ENCODE measurements around the gene MYMX. TPM values are rescaled to one million over a fixed set of nuclear protein-coding genes. Genes with fewer than 3 reads are reported as not detected.

MYMX gene
- total RNA-seq, 2 experiments from 2014 or later: not detected

GRCh38 chr6:44219053-44219814 is 2.5 kb downstream of the MYMX start:
- Mint-ChIP-seq H3K27me3 (peaks cover 11% of the 10 kb centered on the region), H3K9me3 (no peaks in the 10 kb centered on the region), H3K4me3 (peak overlapping the region; percentile 60), H3K4me1 (peaks cover 23% of the 10 kb centered on the region), H3K36me3 (no peaks in the 10 kb centered on the region), H3K27ac (no peak overlapping the region)
- peak; percentile 56 for DNase-seq
- POLR2A ChIA-PET: interaction anchor here (1.3 kb wide), 1 partner anchor 27 kb away, joined by 4 read pairs; the partner anchor contains the start of gene HSP90AB1
- no peak for ATAC-seq (ENCODE audit: low read depth)

GRCh38 chr6:44219815-44220784 is 3.4 kb downstream of the MYMX start:
- no peak overlapping the region for H3K4me3 Mint-ChIP-seq
- ATAC-seq (ENCODE audit: low read depth): no peak
- no peaks in the 10 kb centered on the region for H3K36me3 Mint-ChIP-seq
- peaks cover 31% of the 10 kb centered on the region for H3K4me1 Mint-ChIP-seq
- POLR2A ChIA-PET: interaction anchor here (0.6 to 1.3 kb wide), 2 partner anchors 27 to 42 kb away, joined by 4 read pairs; partner anchors contain the start of gene HSP90AB1
- H3K27me3 Mint-ChIP-seq: peaks cover 11% of the 10 kb centered on the region
- no peaks in the 10 kb centered on the region for H3K9me3 Mint-ChIP-seq
- no peak for DNase-seq
- no peak overlapping the region for H3K27ac Mint-ChIP-seq

GRCh38 chr6:44220913-44221290 is 4.2 kb downstream of the MYMX start:
- ATAC-seq (ENCODE audit: low read depth): no peak
- H3K27ac Mint-ChIP-seq: peak overlapping the region; percentile 12
- no peaks in the 10 kb centered on the region for H3K9me3 Mint-ChIP-seq
- peaks cover 35% of the 10 kb centered on the region for H3K4me1 Mint-ChIP-seq
- no peak overlapping the region for H3K4me3 Mint-ChIP-seq
- no peak for DNase-seq
- POLR2A ChIA-PET: interaction anchor here (0.6 to 5.6 kb wide), 2 partner anchors 26 to 43 kb away, joined by 4 to 44 read pairs; partner anchors contain the start of gene HSP90AB1
- H3K27me3 Mint-ChIP-seq: peaks cover 11% of the 10 kb centered on the region
- no peaks in the 10 kb centered on the region for H3K36me3 Mint-ChIP-seq

- Mint-ChIP-seq H3K4me3 (no peak overlapping the region), H3K9me3 (no peaks in the 10 kb centered on the region), H3K36me3 (no peaks in the 10 kb centered on the region), H3K4me1 (peaks cover 37% of the 10 kb centered on the region), H3K27me3 (peaks cover 11% of the 10 kb centered on the region), H3K27ac (peak overlapping the region; percentile 12)
- DNase-seq (peak; percentile 80), ATAC-seq (ENCODE audit: low read depth) (peak; percentile 65)
- POLR2A ChIA-PET: interaction anchor here (5.6 kb wide), 1 partner anchor 26 kb away, joined by 44 read pairs; the partner anchor contains the start of gene HSP90AB1
Observed at GRCh38 chr6:44221291-44221960, 4.7 kb downstream of the MYMX start.

GRCh38 chr6:44221961-44222335 is 5.2 kb downstream of the MYMX start:
- Mint-ChIP-seq H3K9me3 (no peaks in the 10 kb centered on the region), H3K4me3 (no peak overlapping the region), H3K27ac (no peak overlapping the region), H3K27me3 (peaks cover 11% of the 10 kb centered on the region), H3K36me3 (no peaks in the 10 kb centered on the region), H3K4me1 (peaks cover 40% of the 10 kb centered on the region)
- DNase-seq (no peak), ATAC-seq (ENCODE audit: low read depth) (no peak)
- POLR2A ChIA-PET: interaction anchor here (5.6 kb wide), 1 partner anchor 25 kb away, joined by 44 read pairs; the partner anchor contains the start of gene HSP90AB1

- Mint-ChIP-seq H3K9me3 (no peaks in the 10 kb centered on the region), H3K36me3 (no peaks in the 10 kb centered on the region), H3K4me3 (peak overlapping the region; percentile 83), H3K27ac (peak overlapping the region; percentile 85), H3K27me3 (peaks cover 11% of the 10 kb centered on the region), H3K4me1 (peaks cover 40% of the 10 kb centered on the region)
- DNase-seq: no peak
- no peak for ATAC-seq (ENCODE audit: low read depth)
- POLR2A ChIA-PET: interaction anchor here (0.6 to 5.6 kb wide), 4 partner anchors 11 to 24 kb away, joined by 4 to 44 read pairs (median 8); partner anchors contain the start of gene HSP90AB1
Observed at GRCh38 chr6:44222486-44223318, 6.0 kb downstream of the MYMX start.

- no peaks in the 10 kb centered on the region for H3K36me3 Mint-ChIP-seq
Observed at GRCh38 chr6:44223319-44224028, 6.7 kb downstream of the MYMX start, which contains the start of gene SLC29A1. TSS of gene SLC29A1 (plus strand) at chr6:44223595. CDS start at chr6:44227314, 3,719 bp downstream.

GRCh38 chr6:44224029-44224964 is 7.6 kb downstream of the MYMX start:
- Mint-ChIP-seq H3K4me3 (peak overlapping the region; percentile 83), H3K4me1 (peaks cover 38% of the 10 kb centered on the region), H3K27ac (peak overlapping the region; percentile 70), H3K27me3 (no peaks in the 10 kb centered on the region), H3K9me3 (no peaks in the 10 kb centered on the region), H3K36me3 (no peaks in the 10 kb centered on the region)
- peak; percentile 44 for DNase-seq
- POLR2A ChIA-PET: interaction anchor here (0.7 to 5.6 kb wide), 7 partner anchors 10 to 994 kb away, joined by 3 to 44 read pairs (median 4); partner anchors contain the start of gene HSP90AB1
- ATAC-seq (ENCODE audit: low read depth): no peak

More at GRCh38 chr6:44223319-44224028, 6.7 kb downstream of the MYMX start, which contains the start of gene SLC29A1:
- ATAC-seq (ENCODE audit: low read depth) (peak; percentile 79), DNase-seq (peak; percentile 86)
- POLR2A ChIA-PET: interaction anchor here (0.6 to 5.6 kb wide), 6 partner anchors 11 to 30 kb away, joined by 4 to 44 read pairs (median 6); partner anchors contain the start of gene HSP90AB1
- Mint-ChIP-seq H3K9me3 (no peaks in the 10 kb centered on the region), H3K27ac (peak within 1 kb of the TSS; percentile 85), H3K27me3 (peaks cover 6% of the 10 kb centered on the region), H3K4me3 (peak within 1 kb of the TSS; percentile 83), H3K4me1 (peaks cover 40% of the 10 kb centered on the region)

- peaks cover 38% of the 10 kb centered on the region for H3K4me1 Mint-ChIP-seq
- H3K9me3 Mint-ChIP-seq: no peaks in the 10 kb centered on the region
- no peaks in the 10 kb centered on the region for H3K27me3 Mint-ChIP-seq
- ATAC-seq (ENCODE audit: low read depth): no peak
- no peak for DNase-seq
- POLR2A ChIA-PET: interaction anchor here (0.7 to 5.6 kb wide), 6 partner anchors 9 to 995 kb away, joined by 3 to 44 read pairs (median 6); partner anchors contain the start of gene HSP90AB1
- H3K27ac Mint-ChIP-seq: no peak overlapping the region
- no peaks in the 10 kb centered on the region for H3K36me3 Mint-ChIP-seq
- peak overlapping the region; percentile 83 for H3K4me3 Mint-ChIP-seq
Observed at GRCh38 chr6:44224965-44225305, 8.2 kb downstream of the MYMX start.

GRCh38 chr6:44225579-44226325 is 9.0 kb downstream of the MYMX start:
- DNase-seq: no peak
- Mint-ChIP-seq H3K27ac (no peak overlapping the region), H3K9me3 (no peaks in the 10 kb centered on the region), H3K4me1 (peaks cover 38% of the 10 kb centered on the region), H3K36me3 (peaks cover under 1% of the 10 kb centered on the region), H3K27me3 (no peaks in the 10 kb centered on the region), H3K4me3 (peak overlapping the region; percentile 19)
- POLR2A ChIA-PET: interaction anchor here (0.7 to 5.6 kb wide), 3 partner anchors 12 to 995 kb away, joined by 3 to 44 read pairs (median 8); partner anchors contain the start of gene HSP90AB1
- no peak for ATAC-seq (ENCODE audit: low read depth)

Data from activated naive CD8-positive, alpha-beta T cell treated with anti-CD3 and anti-CD28 coated beads, Interleukin-2, amount 10 ng/mL, durations not matched to agents 7 days and 5 days (primary cell).